CMK (cell line): Measurements from ENCODE around the gene ARL2.
"Not testable (repeated sequence)": the region's sequence is repeated elsewhere in the genome, so short reads cannot be mapped to it uniquely, and the experiment has no call there.

Experiments used
- DNase-seq: peaks from one replicate; pipeline ENCODE4 v3.0.0-alpha.2; 2010; ENCODE audit warnings: low read depth

ARL2 gene

DNA sequence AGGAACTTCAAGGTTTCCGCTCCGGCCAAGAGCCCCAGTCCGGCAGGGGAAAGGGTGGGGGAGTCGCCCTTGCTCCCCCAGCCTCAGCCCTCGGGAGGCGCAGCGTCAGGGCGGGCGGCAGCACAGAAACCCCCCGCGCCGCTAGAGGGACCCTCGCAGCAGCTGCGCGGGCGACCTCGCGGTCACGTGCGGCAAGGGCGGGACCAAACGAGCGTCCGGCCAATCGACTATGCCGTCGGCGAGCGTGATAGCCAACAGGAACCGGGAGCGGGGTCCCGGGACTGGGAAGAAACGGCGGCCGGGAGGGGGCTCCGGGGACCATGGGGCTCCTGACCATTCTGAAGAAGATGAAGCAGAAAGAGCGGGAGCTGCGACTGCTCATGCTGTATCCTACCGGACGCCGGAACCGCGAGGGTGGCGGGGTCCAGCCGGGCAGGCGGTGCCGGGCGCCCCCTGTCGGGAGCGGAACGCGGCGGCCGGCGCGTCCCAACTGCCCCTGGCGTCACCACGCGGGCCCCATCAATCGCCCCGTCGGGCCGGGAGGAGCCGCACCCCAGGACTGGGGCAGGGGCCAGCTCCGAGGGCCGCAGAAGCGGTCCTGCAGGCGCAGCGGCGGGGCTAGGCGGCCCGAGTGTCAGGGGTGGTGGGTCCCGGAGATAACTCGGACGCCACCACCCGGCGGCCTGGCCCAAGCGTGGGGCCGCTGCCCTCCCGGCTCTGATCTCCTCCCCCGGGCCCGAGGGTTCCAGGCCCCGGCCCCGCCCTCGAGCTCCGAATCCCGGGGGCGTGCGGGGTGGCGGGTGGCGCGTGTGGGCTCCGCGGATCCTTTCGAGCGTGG is at the start of gene ARL2:
TSS of gene ARL2 (plus strand) at position 273 of the 838 bp plus-strand sequence. CDS start at position 321, 48 bp downstream.
- DNase-seq: peak; percentile 80

DNA sequence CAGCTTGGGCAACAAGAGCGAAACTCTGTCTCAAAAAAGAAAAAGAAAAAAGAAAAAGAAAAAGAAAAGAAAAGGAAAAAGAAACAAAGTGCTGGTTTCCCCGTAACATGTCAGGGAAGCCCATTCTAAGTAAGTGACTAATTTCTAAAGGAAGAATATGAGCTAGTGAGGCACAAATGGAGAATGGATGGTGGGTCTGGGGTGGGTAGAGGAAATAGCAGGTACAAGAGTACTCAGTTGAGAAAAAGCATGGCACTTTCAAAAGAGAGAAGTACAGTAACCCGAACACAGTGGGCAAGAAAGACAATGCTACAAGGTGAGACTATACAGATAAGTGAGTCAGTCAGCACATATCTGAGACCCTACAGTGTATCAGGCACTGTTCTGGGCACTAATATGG is 46.6 kb upstream of the ARL2 start:
- no peak for DNase-seq

DNA sequence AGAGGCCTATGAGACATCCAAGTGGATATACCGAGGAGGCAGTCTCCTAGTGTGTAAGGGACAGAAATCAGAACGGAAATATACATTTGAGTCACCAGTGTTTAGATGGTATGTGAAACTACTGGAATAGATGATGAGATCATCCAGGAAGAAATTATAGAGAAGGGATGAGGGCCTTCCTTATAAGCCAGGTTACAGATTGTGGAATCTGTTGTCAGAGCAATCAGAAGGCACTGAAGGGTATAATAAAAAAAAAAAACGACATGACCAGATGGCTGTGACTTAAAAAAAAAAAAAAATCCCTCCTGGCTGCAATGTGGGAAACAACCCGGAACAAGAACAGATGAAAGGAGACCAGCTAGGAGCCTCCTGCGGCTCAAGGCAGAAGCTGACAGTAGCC is 44.8 kb upstream of the ARL2 start:
- no peak for DNase-seq

DNA sequence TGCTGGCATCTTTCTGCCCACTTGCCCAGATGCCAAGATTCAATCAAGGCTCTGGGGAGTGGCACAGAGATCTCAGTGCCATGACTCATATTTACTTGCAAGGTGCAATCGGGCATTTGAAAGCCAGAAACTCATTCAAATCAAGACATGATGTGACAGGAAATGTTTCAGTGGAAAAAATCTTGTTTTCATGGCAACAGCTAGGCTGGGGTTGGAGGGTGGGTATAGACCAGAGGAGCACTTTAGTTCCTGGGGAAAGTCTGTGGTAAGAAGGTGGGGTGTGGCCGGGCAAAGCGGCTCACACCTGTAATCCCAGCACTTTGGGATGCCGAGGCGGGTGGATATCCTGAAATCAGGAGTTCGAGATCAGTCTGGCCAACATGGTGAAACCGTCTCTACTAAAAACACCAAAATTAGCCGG is 43.2 kb upstream of the ARL2 start:
- no peak for DNase-seq

DNA sequence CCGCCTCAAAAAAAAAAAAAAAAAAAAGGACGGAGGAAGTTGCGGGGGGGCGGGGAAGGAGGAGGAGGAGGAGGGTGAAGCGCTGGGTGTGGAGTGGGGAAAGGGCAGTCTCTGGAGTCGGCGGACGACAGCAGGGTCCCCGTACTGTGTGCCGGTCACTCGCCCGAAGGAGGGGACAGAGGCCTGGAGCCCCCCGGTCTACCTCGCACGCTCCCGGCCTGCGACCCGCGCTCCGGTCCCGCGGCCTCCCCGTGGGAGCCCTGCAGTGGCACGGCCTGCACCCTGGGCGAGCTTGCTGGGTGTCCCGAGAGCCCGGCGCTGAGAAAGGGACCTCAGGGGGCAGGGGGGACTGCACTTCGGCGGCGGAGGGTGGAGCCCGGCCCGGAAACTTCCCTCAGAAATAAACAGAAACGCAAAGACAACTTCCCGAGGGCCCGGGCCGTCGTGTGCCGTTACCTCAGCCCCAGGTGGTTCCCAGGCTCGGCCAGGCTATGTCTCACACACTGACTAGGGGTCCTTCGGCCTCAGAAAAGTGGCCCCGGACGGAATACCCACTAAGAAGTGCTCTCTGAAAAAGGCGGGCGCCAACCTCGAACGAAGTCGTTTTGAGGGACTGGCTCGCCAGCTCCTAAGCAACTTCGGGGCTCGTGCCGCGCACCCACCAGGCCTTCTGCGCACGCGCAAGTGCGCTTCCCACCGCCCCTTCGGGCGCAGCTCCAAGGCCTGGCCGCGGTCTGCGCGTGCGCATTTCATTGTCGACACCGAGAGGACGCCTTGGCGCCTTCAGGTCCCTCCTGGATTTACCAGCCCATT is 42.3 kb upstream of the ARL2 start, which contains the start of gene MAJIN:
TSS of gene MAJIN (minus strand) at position 688 of the 813 bp plus-strand sequence. CDS start 12,703 bp downstream, outside the sequence.
- DNase-seq: no peak

- DNase-seq: no peak
Observed at GRCh38 chr11:64974124-64974523, 39.8 kb upstream of the ARL2 start.

DNA sequence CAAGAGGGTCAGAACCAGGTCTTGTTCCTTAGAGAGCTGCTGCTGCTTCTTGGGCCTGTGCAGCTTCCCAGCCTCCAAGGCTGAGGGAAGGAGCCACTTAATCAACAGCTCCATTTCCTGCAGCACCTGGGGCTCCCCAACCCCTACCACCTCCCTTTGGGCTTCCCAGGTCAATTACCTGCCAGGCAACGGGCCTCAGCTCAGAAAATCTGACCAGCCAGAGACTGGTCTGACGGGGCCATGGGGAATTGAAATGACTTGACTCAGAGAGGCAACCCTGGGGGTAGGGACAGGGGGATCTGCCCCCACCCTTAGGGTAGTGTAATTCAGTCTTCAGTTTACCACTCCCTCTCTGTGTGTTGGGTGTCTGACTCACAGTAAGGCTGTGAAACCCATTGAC is 37.3 kb upstream of the ARL2 start:
- no peak for DNase-seq

DNA sequence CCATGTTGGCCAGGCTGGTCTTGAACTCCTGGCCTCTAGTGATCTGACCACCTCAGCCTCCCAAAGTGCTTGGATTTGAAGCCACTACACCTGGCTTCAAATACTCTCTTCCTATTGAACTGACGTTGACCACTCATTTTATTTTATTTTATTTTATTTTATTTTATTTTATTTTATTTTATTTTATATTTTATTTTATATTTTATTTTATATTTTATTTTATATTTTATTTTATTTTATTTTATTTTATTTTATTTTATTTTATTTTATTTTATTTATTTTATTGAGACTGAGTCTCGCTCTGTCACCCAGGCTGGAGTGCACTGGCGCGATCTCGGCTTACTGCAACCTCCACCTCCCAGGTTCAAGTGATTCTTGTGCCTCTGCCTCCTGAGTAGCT is 30.6 kb upstream of the ARL2 start:
- not testable (repeated sequence) for DNase-seq

- no peak for DNase-seq
Observed at GRCh38 chr11:64987998-64988854, 25.7 kb upstream of the ARL2 start.

GRCh38 chr11:64989416-64989815 is 24.5 kb upstream of the ARL2 start:
- no peak for DNase-seq

GRCh38 chr11:64990222-64990923 is 23.6 kb upstream of the ARL2 start:
- DNase-seq: no peak

GRCh38 chr11:64994318-64994717 is 19.6 kb upstream of the ARL2 start:
- DNase-seq: no peak

DNA sequence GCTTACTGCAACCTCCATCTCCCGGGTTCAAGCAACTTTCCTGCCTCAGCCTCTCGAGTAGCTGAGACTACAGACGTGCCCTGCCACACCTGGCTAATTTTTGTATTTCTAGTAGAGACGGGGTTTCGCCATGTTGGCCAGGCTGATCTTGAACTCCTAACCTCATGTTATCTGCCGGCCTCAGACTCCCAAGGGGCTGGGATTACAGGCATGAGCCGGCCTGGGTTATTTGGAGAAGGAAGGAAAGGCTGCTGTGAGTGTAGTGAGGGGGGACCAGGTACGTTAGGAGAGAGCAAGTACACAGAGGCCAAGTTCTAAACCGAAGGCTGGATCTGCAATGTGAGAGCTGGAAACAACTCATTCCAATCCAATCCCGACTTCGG is 17.6 kb upstream of the ARL2 start:
- no peak for DNase-seq

DNA sequence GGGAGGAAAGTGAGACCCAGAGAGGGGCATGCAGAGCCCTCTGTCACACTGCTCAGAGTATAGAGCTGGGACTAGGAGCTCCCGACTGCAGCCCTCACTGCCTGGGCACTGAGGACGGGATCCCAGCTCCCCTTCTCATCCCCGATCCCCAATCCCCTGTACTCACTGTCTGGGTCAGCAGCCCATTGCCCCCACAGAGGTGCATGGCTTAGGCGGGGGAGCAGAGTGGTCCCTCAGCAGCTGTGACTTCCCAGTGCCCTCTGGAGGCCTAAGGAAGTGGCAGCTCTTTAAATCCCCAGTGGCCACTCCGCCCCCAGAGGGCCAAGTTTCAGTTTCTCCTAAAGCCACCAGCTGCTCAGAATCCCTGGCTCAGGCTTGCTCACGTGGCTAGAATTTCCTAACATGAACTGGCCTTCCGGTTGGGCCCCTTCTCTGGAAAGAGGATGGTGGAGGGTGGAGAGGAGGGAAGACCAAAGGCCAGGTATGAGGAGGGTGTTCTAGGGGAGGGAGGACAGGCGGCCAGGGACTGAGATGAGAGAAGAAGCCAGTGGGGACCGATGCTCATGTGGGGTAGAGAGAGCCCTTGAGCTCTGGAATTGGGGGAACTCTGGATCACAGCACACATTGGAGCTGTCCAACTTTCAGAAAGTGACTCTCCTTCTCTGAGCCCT is 17.1 kb upstream of the ARL2 start, which contains the start of gene BATF2:
TSS of gene BATF2 (minus strand) at position 262 of the 671 bp plus-strand sequence. CDS start at position 205, 57 bp downstream.
- peak; percentile 34 for DNase-seq

GRCh38 chr11:64998141-64998540 is 15.8 kb upstream of the ARL2 start:
- DNase-seq: no peak

DNA sequence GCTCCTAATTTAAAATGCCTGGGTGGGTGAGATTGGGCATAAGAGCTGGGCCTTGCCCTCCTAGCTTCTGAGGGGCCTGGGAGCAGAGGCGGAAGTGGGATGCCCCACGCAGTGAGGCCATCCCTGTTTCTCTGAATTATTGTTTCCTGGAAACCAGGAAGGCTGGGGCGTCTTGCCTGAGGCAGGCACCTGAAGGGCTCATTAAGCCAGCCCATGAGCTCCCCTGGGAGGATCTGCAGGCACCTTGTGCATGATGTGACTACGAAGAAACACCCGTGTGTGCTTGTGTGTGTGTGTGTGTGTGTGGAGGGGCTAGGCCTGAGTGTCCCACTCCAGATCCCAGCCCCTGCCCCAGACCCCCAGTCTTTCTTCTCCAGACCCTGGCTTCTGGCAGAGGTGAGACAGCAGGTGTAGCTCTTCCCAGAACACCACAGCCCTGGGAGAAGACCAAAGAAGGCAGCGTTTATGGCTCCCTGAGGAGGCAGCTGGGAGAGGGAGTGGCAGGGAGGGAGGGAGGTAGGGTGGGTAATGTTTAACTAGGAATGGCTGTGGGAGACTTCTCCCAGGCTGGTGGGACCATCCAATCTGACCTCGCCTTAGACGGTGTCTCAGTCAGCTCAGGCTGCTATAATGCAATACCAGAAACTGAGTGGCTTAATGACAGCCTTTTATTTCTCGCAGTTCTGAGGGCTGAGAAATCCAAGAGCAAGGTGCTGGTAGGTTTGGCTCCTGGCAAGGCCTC is 15.1 kb upstream of the ARL2 start:
- no peak for DNase-seq

GRCh38 chr11:64999478-64999877 is 14.5 kb upstream of the ARL2 start:
- DNase-seq: no peak

DNA sequence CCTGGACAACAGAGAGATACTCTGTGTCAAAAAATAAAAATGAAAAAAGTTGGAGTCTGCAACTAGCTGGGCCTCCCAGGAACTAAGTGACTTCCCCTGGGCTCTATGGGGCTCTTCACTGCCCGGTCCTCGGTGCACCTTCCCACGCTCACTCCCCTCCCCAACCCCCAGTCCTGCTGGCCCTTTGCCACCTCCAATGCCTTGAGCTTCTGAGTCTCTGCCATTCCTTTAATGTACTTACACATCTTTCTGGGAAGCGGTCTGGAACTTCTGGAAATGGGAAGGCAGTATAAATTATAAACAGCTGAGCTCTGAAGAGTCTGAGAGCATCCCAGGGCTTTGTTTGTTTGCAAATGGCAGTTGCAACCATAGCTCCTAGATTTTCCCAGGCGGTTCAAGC is 11.3 kb upstream of the ARL2 start:
- DNase-seq: no peak

- no peak for DNase-seq
Observed at GRCh38 chr11:65003282-65003681, 10.7 kb upstream of the ARL2 start.

DNA sequence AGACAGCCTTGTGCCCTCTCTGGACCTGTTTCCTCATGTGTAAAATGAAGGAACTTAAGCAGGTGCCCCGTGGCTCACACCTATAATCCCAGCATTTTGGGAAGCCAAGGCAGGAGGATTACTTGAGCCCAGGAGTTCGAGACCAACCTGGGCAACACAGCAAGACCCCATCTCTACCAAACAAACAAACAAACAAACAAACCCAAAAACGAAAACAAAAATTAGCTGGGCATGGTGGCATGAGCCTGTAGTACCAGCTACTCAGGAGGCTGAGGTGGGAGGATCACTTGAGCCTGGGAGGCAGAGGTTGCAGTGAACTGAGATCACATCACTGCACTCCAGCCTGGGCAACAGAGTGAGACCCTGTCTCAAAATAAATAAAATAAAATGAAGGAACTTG is 10.0 kb upstream of the ARL2 start:
- DNase-seq: not testable (repeated sequence)
